H1 (cell line): ENCODE data around the gene TSHZ2. TPM values are rescaled to one million over a fixed set of nuclear protein-coding genes. Genes with fewer than 3 reads are reported as not detected.

Experiments
- CTCF ChIA-PET: fragments of 300-600 bp; sonication (Branson Sonifier 250); formaldehyde crosslinking; loops from one replicate; lab custom pipeline; 2021; ENCODE audit not compliant: partially characterized antibody; lab: Charles Lee
- POLR2A ChIA-PET: fragments of 300-600 bp; sonication (Branson Sonifier 250); formaldehyde crosslinking; loops from one replicate; lab custom pipeline; 2021; ENCODE audit warnings: inconsistent platforms; ENCODE audit not compliant: partially characterized antibody; lab: Charles Lee
- DNase-seq, 2 experiments: peaks; one replicate each; pipeline versions ENCODE4 v3.0.0 to v3.0.0-alpha.2; 2010 to 2022; ENCODE audit warnings: low spot score in 2 of 2, low read depth in 1 of 2, mixed read lengths in 1 of 2
- FAIRE-seq: peaks from 2 replicates; lab custom pipeline; 2011; peaks lifted over from hg19 to GRCh38; lab: Jason Lieb, UNC
- H2AFZ ChIP-seq: 2 replicates; pipeline ENCODE4 v1.8.1; 2012; ENCODE audit warnings: low read length, inconsistent platforms
- H2AK5ac ChIP-seq: 2 replicates; pipeline ENCODE4 v1.6.1; 2013; ENCODE audit warnings: low read depth, low read length
- H2BK120ac ChIP-seq: replicated peaks from 2 replicates; pipeline ENCODE3; 2013; ENCODE audit warnings: low read depth, low read length, inconsistent platforms
- H2BK12ac ChIP-seq: 2 replicates; pipeline ENCODE4 v1.6.1; 2013; ENCODE audit warnings: low read depth, low read length
- H2BK15ac ChIP-seq: 2 replicates; pipeline ENCODE4 v1.6.1; 2013; ENCODE audit warnings: low read length
- H2BK20ac ChIP-seq: 2 replicates; pipeline ENCODE4 v1.6.1; 2013; ENCODE audit warnings: low read length
- H2BK5ac ChIP-seq: 2 replicates; pipeline ENCODE4 v1.6.1; 2013; ENCODE audit warnings: low read depth, low read length
- H3K14ac ChIP-seq: 2 replicates; pipeline ENCODE4 v1.6.1; 2013; ENCODE audit warnings: inconsistent platforms; ENCODE audit not compliant: insufficient read length
- H3K18ac ChIP-seq: 2 replicates; pipeline ENCODE4 v1.6.1; 2013; ENCODE audit warnings: low read length; ENCODE audit errors: extremely low read depth
- H3K23ac ChIP-seq: 2 replicates; pipeline ENCODE4 v1.6.1; 2013; ENCODE audit warnings: inconsistent platforms; ENCODE audit not compliant: insufficient read length
- H3K23me2 ChIP-seq: 2 replicates; pipeline ENCODE4 v1.6.1; 2013; ENCODE audit warnings: low read depth, low read length
- H3K27ac ChIP-seq: 2 replicates; pipeline ENCODE4 v1.6.1; 2011; ENCODE audit warnings: low read depth, low read length, inconsistent platforms
- H3K27me3 ChIP-seq, 4 experiments: replicated peaks in 1 of 4; 1 replicate in 1 of 4; 2 replicates in 3 of 4; pipeline versions ENCODE4 v1.6.1 to v1.8.1; 2011 to 2013; ENCODE audit warnings: low read length in 3 of 4, mild to moderate bottlenecking in 3 of 4, inconsistent platforms in 2 of 4, mixed read lengths in 2 of 4, moderate library complexity in 1 of 4; ENCODE audit not compliant: control insufficient read depth in 3 of 4, insufficient read depth in 3 of 4; ENCODE audit errors: extremely low read depth in 1 of 4
- H3K36me3 ChIP-seq, 4 experiments: 2 replicates each; pipeline versions ENCODE4 v1.6.1 to v1.8.1; 2011 to 2013; ENCODE audit warnings: mild to moderate bottlenecking in 4 of 4, low read length in 3 of 4, moderate library complexity in 2 of 4, control low read depth in 1 of 4, inconsistent platforms in 1 of 4; ENCODE audit not compliant: insufficient read depth in 4 of 4, control insufficient read depth in 2 of 4
- H3K4ac ChIP-seq: replicated peaks from 2 replicates; pipeline ENCODE3; 2013; ENCODE audit warnings: low read length, low read depth, mixed read lengths, inconsistent platforms; ENCODE audit not compliant: insufficient read length
- H3K4me1 ChIP-seq, 4 experiments: replicated peaks in 1 of 4; 1 replicate in 1 of 4; 2 replicates in 3 of 4; pipeline versions ENCODE4 v1.6.1 to v1.8.1; 2011 to 2013; ENCODE audit warnings: low read length in 3 of 4, inconsistent platforms in 2 of 4, mixed read lengths in 1 of 4; ENCODE audit not compliant: insufficient read depth in 4 of 4, control insufficient read depth in 3 of 4
- H3K4me2 ChIP-seq, 2 experiments: 2 replicates each; pipeline versions ENCODE4 v1.6.1 to v1.8.1; 2011 to 2013; ENCODE audit warnings: low read depth in 2 of 2, low read length in 2 of 2, control low read depth in 1 of 2, inconsistent platforms in 1 of 2, mild to moderate bottlenecking in 1 of 2; ENCODE audit not compliant: insufficient read depth in 1 of 2
- H3K4me3 ChIP-seq, 4 experiments: fragments of 200-600, 300-600 bp in 1 of 4; sonication (generic), shearing (Covaris generic), sonication (Bioruptor Twin) in 1 of 4; 2 replicates each; pipeline versions ENCODE4 v1.5.1 to v1.8.1; 2011 to 2016; ENCODE audit warnings: low read length in 4 of 4, low read depth in 3 of 4, control low read depth in 2 of 4, inconsistent platforms in 2 of 4, mild to moderate bottlenecking in 2 of 4, mixed read lengths in 1 of 4, moderate library complexity in 1 of 4; ENCODE audit not compliant: insufficient read depth in 2 of 4; ENCODE audit errors: extremely low read depth in 1 of 4
- H3K56ac ChIP-seq: replicated peaks from 2 replicates; pipeline ENCODE3; 2013; ENCODE audit warnings: low read depth, mild to moderate bottlenecking, mixed read lengths, low read length, inconsistent platforms; ENCODE audit not compliant: insufficient read length
- H3K79me1 ChIP-seq: 2 replicates; pipeline ENCODE4 v1.6.1; 2013; ENCODE audit warnings: low read depth, low read length, control low read depth
- H3K79me2 ChIP-seq, 2 experiments: 2 replicates each; pipeline versions ENCODE4 v1.6.1 to v1.8.1; 2012 to 2013; ENCODE audit warnings: low read length in 2 of 2, mild to moderate bottlenecking in 2 of 2, inconsistent platforms in 1 of 2; ENCODE audit not compliant: insufficient read depth in 2 of 2, control insufficient read depth in 1 of 2
- H3K9ac ChIP-seq, 4 experiments: replicated peaks in 1 of 4; 1 replicate in 1 of 4; 2 replicates in 3 of 4; pipeline versions ENCODE4 v1.6.1 to v1.8.1; 2011 to 2013; ENCODE audit warnings: low read depth in 3 of 4, low read length in 3 of 4, control low read depth in 2 of 4, mild to moderate bottlenecking in 2 of 4, moderate library complexity in 2 of 4, inconsistent platforms in 1 of 4; ENCODE audit errors: extremely low read depth in 1 of 4
- H3K9me3 ChIP-seq, 2 experiments: 2 replicates each; pipeline versions ENCODE4 v1.6.1 to v1.8.1; 2012 to 2013; ENCODE audit warnings: mild to moderate bottlenecking in 2 of 2, moderate library complexity in 2 of 2, control low read depth in 1 of 2, inconsistent platforms in 1 of 2, low read depth in 1 of 2, low read length in 1 of 2, mixed read lengths in 1 of 2; ENCODE audit not compliant: insufficient read depth in 2 of 2
- H4K20me1 ChIP-seq, 2 experiments: replicated peaks in 1 of 2; 2 replicates each; pipeline versions ENCODE3 to v1.8.1; 2011 to 2013; ENCODE audit warnings: inconsistent platforms in 2 of 2, low read length in 2 of 2, mild to moderate bottlenecking in 1 of 2; ENCODE audit not compliant: insufficient read depth in 2 of 2, control insufficient read depth in 1 of 2
- H4K5ac ChIP-seq: 2 replicates; pipeline ENCODE4 v1.6.1; 2013; ENCODE audit warnings: low read length, low read depth, mixed read lengths, inconsistent platforms; ENCODE audit not compliant: insufficient read length
- H4K8ac ChIP-seq: 2 replicates; pipeline ENCODE4 v1.8.0; 2013; ENCODE audit warnings: mild to moderate bottlenecking, moderate library complexity, low read length, inconsistent platforms; ENCODE audit not compliant: insufficient read depth; ENCODE audit errors: extremely low read depth
- H4K91ac ChIP-seq: replicated peaks from 2 replicates; pipeline ENCODE3; 2013; ENCODE audit warnings: low read length, mixed read lengths, inconsistent platforms; ENCODE audit not compliant: insufficient read length
- SP1 ChIP-seq: IDR thresholded peaks from 2 replicates; pipeline ENCODE4 v1.6.1; 2011; ENCODE audit warnings: low read depth, low read length
- WGBS, 2 experiments: shearing (Covaris generic) in 1 of 2; methylation state at CpG; one replicate each; pipeline versions ENCODE4 v1.1.6 to v1.1.7; 2013 to 2015; ENCODE audit warnings: low lambda C conversion rate in 2 of 2, mixed read lengths in 2 of 2, inconsistent platforms in 1 of 2, low coverage in 1 of 2, missing lambda C conversion rate in 1 of 2; ENCODE audit not compliant: insufficient replicate concordance in 2 of 2, insufficient coverage in 1 of 2, insufficient read length in 1 of 2; ENCODE audit errors: extremely low coverage in 1 of 2, missing lambda C conversion rate in 1 of 2; 5-methylcytosine and 5-hydroxymethylcytosine counted together
- polyA plus RNA-seq, 7 experiments: library from polyadenylated mRNA; depleted of rRNA in 3 of 7; stranded (reverse) in 5 of 7; unstranded in 2 of 7; fragments of >200 nt in 5 of 7; fragments of 200-250 nt in 2 of 7; gene quantifications; 1 replicate in 5 of 7; 2 replicates in 1 of 7; 4 replicates in 1 of 7; pipeline versions ENCODE4 v1.2.1 to v1.2.3, GENCODE V29; 2011 to 2013; ENCODE audit warnings: missing spikeins in 2 of 7, mixed read lengths in 2 of 7
- total RNA-seq: library from RNA; stranded (reverse); fragmentation: NEBNext Ultra II Directional; extraction: Animal tissue kit (Norgen Biotek cat#: 25700); gene quantifications from 2 replicates; pipeline ENCODE4 v1.2.1, GENCODE V29; 2021

The TSHZ2 gene
- total and polyA plus RNA-seq, 2 of the 8 experiments (the other 6 are each of a cell fraction or from before 2014, with no cell fraction given), result 0.14 to 0.30 TPM

GRCh38 chr20:53328961-53329360 lies 356.8 kb downstream of the TSHZ2 start:
- Histone ChIP-seq H3K79me2 (no peaks in the 10 kb centered on the region), H3K27me3 (no peaks in the 10 kb centered on the region), H3K23me2 (no peaks in the 10 kb centered on the region), H2BK5ac (no peak overlapping the region), H4K91ac (no peak overlapping the region), H2AK5ac (no peak overlapping the region), H2BK20ac (no peak overlapping the region), H3K23ac (no peak overlapping the region), H4K8ac (no peak overlapping the region), H3K14ac (no peak overlapping the region), H3K4me2 (no peak overlapping the region), H3K79me1 (no peaks in the 10 kb centered on the region), H2BK15ac (no peak overlapping the region), H3K4me1 (peaks cover 0 to 9% (median 4%) of the 10 kb centered on the region in 4 experiments; a peak in 3 of 7 replicates), H4K20me1 (no peaks in the 10 kb centered on the region), H3K4me3 (no peak overlapping the region), H3K9ac (no peak overlapping the region), H4K5ac (no peak overlapping the region), H3K56ac (no peak overlapping the region), H3K18ac (no peak overlapping the region), H3K9me3 (no peaks in the 10 kb centered on the region), H3K4ac (no peak overlapping the region), H3K36me3 (no peaks in the 10 kb centered on the region), H2AFZ (no peak overlapping the region), H2BK12ac (no peak overlapping the region), H3K27ac (no peak overlapping the region), H2BK120ac (no peak overlapping the region)
- DNase-seq (no peak), FAIRE-seq (no peak)
- WGBS, 2 experiments, result 97% methylated on average over 4 of the region's 4 CpGs; no CpG with 5 or more reads in 1 of the 2 experiments
- ChIA-PET POLR2A (no interaction called here), CTCF (interaction anchor here (1.4 to 2.2 kb wide), 2 partner anchors 13 to 127 kb away, joined by 3 to 6 read pairs; no protein-coding TSS in a partner anchor)
- no peak for TF ChIP-seq SP1
